ENCODE results near the gene NRG3.

The NRG3 gene

DNA sequence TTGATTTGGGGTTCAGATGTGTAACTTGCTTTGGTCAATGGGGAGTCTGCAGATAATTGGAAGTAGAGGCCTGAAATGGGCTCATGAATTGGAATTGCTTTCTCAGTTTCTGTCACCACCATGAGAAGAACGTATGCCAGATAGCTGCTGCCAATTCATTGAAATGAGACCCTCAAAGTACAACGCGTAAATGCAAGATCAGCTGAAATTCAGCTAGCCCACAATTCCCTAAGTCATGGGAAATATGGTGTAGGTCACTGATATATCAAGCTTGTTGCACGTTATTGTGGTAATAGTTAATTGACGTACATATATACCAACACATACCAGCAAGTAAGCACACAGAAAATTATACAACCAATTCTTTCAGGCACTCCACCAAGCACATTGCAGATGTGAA is 520.0 kb downstream of the NRG3 start:
- POLR2A ChIA-PET: no interaction called here
- Histone ChIP-seq H3K9me3 (ENCODE audit: control insufficient read depth, insufficient read depth, low read depth, low read length) (no peaks in the 10 kb centered on the region), H3K36me3 (ENCODE audit: control insufficient read depth in 2 of 2, insufficient read depth in 1 of 2, low read length in 2 of 2) (no peaks in the 10 kb centered on the region), H3K4me3 (ENCODE audit: low read depth, low read length) (no peak overlapping the region), H3K27ac (ENCODE audit: extremely low read depth, low read depth, low read length) (no peak overlapping the region), H3K4me1 (ENCODE audit: control insufficient read depth, insufficient read depth, low read length) (peaks cover 3% of the 10 kb centered on the region; the same call in 1 of the 2 replicates)
- CTCF ChIA-PET: no interaction called here
- TF ChIP-seq ZNF335 (tag by site-specific recombination; conservative IDR thresholded peaks at IDR 0.05): no peak
- no peak for TF ChIP-seq KLF9 (tag by site-specific recombination; IDR thresholded peaks at IDR 0.05; ENCODE audit: low read depth)
- TF ChIP-seq ZNF223 (tag by site-specific recombination; IDR thresholded peaks at IDR 0.05): no peak

DNA sequence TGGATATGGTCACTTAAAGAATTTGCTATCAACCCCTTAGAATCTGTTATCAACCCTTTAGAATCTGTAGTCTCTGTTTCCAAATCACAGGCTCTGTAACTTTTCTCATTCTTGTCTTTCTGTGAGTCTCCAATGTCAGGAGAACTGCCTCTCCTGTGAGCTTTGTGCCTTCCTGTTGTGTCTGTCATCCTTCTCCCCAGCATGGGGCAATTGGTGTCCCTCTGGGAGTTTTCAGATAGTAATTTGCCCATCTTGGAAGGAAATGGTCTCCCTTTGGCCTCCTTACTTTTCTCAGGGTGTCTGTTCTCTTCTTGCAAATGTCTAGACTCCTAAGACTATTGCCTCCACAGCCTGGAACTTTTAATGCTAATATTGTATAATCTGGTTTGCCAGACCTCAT is 521.9 kb downstream of the NRG3 start:
- POLR2A ChIA-PET: no interaction called here
- Histone ChIP-seq H3K4me1 (ENCODE audit: control insufficient read depth, insufficient read depth, low read length) (peaks cover 3% of the 10 kb centered on the region), H3K36me3 (ENCODE audit: control insufficient read depth in 2 of 2, insufficient read depth in 1 of 2, low read length in 2 of 2) (no peaks in the 10 kb centered on the region), H3K27ac (ENCODE audit: extremely low read depth, low read depth, low read length) (no peak overlapping the region), H3K9me3 (ENCODE audit: control insufficient read depth, insufficient read depth, low read depth, low read length) (no peaks in the 10 kb centered on the region), H3K4me3 (ENCODE audit: low read depth, low read length) (no peak overlapping the region)
- TF ChIP-seq ZNF585B (tag by site-specific recombination; IDR thresholded peaks at IDR 0.05): no peak
- TF ChIP-seq ZNF707 (tag by site-specific recombination; IDR thresholded peaks at IDR 0.05): no peak
- TF ChIP-seq, protein P1, sequence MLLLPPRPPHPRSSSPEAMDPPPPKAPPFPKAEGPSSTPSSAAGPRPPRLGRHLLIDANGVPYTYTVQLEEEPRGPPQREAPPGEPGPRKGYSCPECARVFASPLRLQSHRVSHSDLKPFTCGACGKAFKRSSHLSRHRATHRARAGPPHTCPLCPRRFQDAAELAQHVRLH (tag by site-specific recombination; IDR thresholded peaks at IDR 0.05): no peak
- TF ChIP-seq ZNF473 (tag by site-specific recombination; IDR thresholded peaks at IDR 0.05): no peak
- no peak for TF ChIP-seq ZNF311 (tag by site-specific recombination; IDR thresholded peaks at IDR 0.05; ENCODE audit: borderline replicate concordance)
- TF ChIP-seq BCL11B (tag by site-specific recombination; IDR thresholded peaks at IDR 0.05; ENCODE audit: low read depth): no peak
- no peak for TF ChIP-seq ZBTB1 (tag by site-specific recombination; IDR thresholded peaks at IDR 0.05)
- TF ChIP-seq, protein P2, sequence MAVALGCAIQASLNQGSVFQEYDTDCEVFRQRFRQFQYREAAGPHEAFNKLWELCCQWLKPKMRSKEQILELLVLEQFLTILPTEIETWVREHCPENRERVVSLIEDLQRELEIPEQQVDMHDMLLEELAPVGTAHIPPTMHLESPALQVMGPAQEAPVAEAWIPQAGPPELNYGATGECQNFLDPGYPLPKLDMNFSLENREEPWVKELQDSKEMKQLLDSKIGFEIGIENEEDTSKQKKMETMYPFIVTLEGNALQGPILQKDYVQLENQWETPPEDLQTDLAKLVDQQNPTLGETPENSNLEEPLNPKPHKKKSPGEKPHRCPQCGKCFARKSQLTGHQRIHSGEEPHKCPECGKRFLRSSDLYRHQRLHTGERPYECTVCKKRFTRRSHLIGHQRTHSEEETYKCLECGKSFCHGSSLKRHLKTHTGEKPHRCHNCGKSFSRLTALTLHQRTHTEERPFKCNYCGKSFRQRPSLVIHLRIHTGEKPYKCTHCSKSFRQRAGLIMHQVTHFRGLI (tag by site-specific recombination; IDR thresholded peaks at IDR 0.05): no peak
- no peak for TF ChIP-seq ZNF610 (tag by site-specific recombination; IDR thresholded peaks at IDR 0.05; ENCODE audit: borderline replicate concordance)
- TF ChIP-seq FEZF1 (tag by site-specific recombination; IDR thresholded peaks at IDR 0.05): no peak
- TF ChIP-seq, protein P3, sequence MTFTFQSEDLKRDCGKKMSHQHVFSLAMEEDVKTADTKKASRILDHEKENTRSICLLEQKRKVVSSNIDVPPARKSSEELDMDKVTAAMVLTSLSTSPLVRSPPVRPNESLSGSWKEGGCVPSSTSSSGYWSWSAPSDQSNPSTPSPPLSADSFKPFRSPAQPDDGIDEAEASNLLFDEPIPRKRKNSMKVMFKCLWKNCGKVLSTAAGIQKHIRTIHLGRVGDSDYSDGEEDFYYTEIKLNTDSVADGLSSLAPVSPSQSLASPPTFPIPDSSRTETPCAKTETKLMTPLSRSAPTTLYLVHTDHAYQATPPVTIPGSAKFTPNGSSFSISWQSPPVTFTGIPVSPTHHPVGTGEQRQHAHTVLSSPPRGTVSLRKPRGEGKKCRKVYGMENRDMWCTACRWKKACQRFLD (tag by site-specific recombination; IDR thresholded peaks at IDR 0.05): no peak
- CTCF ChIA-PET: no interaction called here

DNA sequence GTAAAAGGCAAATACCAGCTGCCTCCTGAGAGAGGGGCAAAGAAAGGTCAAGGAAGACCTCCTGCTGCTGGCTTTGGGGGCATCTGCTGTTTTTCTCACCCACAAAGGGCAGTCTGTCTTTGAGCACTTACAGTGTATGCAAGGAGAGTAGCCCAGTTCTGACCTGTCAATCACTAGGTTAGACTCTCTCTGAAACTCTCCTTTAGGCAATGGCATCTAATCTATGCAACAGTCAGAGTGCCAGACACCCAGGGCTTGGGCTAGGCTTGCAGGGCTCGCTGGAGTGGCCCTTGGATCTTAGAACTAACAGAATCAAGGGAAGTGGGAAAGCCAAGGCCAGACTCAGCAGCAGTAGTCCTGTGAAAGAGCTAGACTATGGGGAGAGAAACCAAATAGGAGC is 522.9 kb downstream of the NRG3 start:
- ChIA-PET CTCF (interaction anchor here (0.6 kb wide), 1 partner anchor 21 kb away, joined by 3 read pairs; no protein-coding TSS in a partner anchor), POLR2A (no interaction called here)
- Histone ChIP-seq H3K9me3 (ENCODE audit: control insufficient read depth, insufficient read depth, low read depth, low read length) (no peaks in the 10 kb centered on the region), H3K27ac (ENCODE audit: extremely low read depth, low read depth, low read length) (no peak overlapping the region), H3K36me3 (ENCODE audit: control insufficient read depth in 2 of 2, insufficient read depth in 1 of 2, low read length in 2 of 2) (no peaks in the 10 kb centered on the region), H3K4me1 (ENCODE audit: control insufficient read depth, insufficient read depth, low read length) (peaks cover 3% of the 10 kb centered on the region), H3K4me3 (ENCODE audit: low read depth, low read length) (no peak overlapping the region)
- TF ChIP-seq SETDB1 (IDR thresholded peaks at IDR 0.05; ENCODE audit: insufficient read length, low read length) (no peak), ZNF433 (tag by site-specific recombination; IDR thresholded peaks at IDR 0.05; ENCODE audit: low read depth) (no peak), ZNF132 (tag by site-specific recombination; IDR thresholded peaks at IDR 0.05; ENCODE audit: borderline replicate concordance) (no peak), ZNF624 (tag by site-specific recombination; IDR thresholded peaks at IDR 0.05) (no peak), KLF9 (tag by site-specific recombination; IDR thresholded peaks at IDR 0.05; ENCODE audit: low read depth) (no peak), SCRT2 (tag by site-specific recombination; IDR thresholded peaks at IDR 0.05) (no peak), ZFHX2 (tag by site-specific recombination; conservative IDR thresholded peaks at IDR 0.05) (no peak), ZNF548 (tag by site-specific recombination; IDR thresholded peaks at IDR 0.05) (no peak), ZNF341 (tag by site-specific recombination; IDR thresholded peaks at IDR 0.05; ENCODE audit: low read depth) (no peak), ZNF514 (tag by site-specific recombination; IDR thresholded peaks at IDR 0.05) (no peak), ZNF416 (tag by site-specific recombination; IDR thresholded peaks at IDR 0.05) (no peak), ZFP3 (tag by site-specific recombination; IDR thresholded peaks at IDR 0.05; ENCODE audit: low read depth) (no peak), ZFP37 (tag by site-specific recombination; IDR thresholded peaks at IDR 0.05) (no peak), ZNF114 (tag by site-specific recombination; IDR thresholded peaks at IDR 0.05) (no peak)
- TF ChIP-seq, protein P4, sequence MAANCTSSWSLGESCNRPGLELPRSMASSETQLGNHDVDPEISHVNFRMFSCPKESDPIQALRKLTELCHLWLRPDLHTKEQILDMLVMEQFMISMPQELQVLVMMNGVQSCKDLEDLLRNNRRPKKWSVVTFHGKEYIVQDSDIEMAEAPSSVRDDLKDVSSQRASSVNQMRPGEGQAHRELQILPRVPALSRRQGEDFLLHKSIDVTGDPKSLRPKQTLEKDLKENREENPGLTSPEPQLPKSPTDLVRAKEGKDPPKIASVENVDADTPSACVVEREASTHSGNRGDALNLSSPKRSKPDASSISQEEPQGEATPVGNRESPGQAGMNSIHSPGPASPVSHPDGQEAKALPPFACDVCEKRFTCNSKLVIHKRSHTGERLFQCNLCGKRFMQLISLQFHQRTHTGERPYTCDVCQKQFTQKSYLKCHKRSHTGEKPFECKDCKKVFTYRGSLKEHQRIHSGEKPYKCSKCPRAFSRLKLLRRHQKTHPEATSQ (tag by site-specific recombination; IDR thresholded peaks at IDR 0.05): no peak

All from HEK293 (cell line).